Lower leg skin (tissue), 3 donors: ENCODE data around the gene NME8.

Experiments used
- CTCF ChIP-seq, 3 donors: fragments of 450-650 bp; IDR thresholded peaks; one replicate each; pipeline ENCODE4 v1.5.1; 2016; ENCODE audit warnings: antibody characterized with exemption in 3 of 3, mild to moderate bottlenecking in 3 of 3, moderate library complexity in 2 of 3
- POLR2A ChIP-seq, 2 donors: fragments of 450-650 bp; IDR thresholded peaks; one replicate each; pipeline ENCODE4 v1.6.1; 2016 to 2017; ENCODE audit warnings: antibody characterized with exemption in 2 of 2, mild to moderate bottlenecking in 1 of 2, moderate library complexity in 1 of 2

GRCh38 chr7:37945336-37945735 is 96.9 kb downstream of the NME8 start:
- TF ChIP-seq CTCF (IDR thresholded peaks at IDR 0.05) (no peak), POLR2A (IDR thresholded peaks at IDR 0.05) (no peak)
